Head of caudate nucleus (tissue), 42 donors: ENCODE measurements around the gene CHCHD6.

ENCODE experiments used
- DNase-seq, 42 donors: peaks; one replicate each; pipeline versions ENCODE4 v3.0.0 to v3.0.0-alpha.2; 2020 to 2021; ENCODE audit warnings: mixed read lengths in 7 of 42
- intact Hi-C: fragments of 100-400 bp; cut with DNase I; formaldehyde crosslinking; loops from one replicate; pipeline ENCODE4 v1.15.0; 2022

The CHCHD6 gene

DNA sequence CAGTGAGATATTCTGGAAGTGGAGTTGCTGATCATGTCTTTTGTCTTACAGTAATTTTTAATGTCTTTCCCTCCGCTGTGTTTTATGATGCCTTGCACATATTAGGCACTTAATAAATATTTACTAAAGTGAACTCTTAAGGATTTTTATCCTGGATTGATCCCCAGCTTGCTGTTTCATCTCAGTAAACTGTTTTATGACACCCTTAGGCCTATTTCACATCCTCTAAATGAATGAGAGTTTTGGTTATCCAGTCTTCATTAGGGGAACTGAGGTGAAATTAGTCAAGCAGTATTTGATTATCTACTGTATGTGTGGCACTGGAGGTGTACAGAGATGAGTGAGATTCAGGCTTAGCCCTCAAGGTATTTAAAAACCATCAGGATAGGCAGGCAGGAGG is 19.8 kb downstream of the CHCHD6 start:
- DNase-seq, result no peak
- intact Hi-C loops, result no loop called here

DNA sequence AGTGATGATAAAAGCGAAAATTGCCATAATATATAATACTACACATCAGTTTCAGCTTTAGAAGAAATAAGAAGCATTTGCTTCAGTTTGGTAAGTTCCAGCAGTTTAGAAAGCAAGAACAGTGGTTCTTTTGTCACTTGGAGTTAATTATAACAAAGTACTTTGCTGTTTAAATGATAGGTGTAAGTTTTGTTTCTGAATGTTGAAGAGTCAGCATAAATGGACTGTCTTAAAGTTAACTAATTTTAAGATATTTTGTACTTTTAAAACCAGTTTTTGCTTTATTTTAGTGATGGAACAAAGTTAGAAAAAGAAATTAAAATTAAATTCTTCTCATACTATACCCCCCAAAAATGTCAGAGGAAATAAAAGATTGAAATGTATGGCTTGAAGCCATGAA is 24.6 kb downstream of the CHCHD6 start:
- DNase-seq, result no peak
- intact Hi-C loops, result no loop called here

DNA sequence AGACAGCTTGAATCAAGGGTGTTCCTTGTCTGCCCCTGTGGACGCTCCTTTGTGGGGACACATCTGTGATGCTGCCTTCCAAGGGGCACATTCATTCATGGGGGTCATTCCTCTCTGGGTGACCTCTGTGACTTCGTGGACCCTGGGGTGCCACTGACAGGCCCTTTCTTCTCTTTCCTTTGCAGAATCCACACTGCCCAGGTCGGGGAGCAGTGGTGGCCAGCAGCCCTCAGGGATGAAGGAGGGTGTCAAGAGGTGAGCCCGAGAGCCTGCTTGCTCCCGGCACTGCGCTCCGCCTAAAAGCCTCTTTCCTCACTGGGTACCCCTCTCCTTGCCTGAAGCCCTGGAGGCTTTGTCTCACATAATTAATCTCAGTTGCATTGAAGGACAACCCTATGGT is 26.3 kb downstream of the CHCHD6 start:
- no peak for DNase-seq
- intact Hi-C loops, result no loop called here

DNA sequence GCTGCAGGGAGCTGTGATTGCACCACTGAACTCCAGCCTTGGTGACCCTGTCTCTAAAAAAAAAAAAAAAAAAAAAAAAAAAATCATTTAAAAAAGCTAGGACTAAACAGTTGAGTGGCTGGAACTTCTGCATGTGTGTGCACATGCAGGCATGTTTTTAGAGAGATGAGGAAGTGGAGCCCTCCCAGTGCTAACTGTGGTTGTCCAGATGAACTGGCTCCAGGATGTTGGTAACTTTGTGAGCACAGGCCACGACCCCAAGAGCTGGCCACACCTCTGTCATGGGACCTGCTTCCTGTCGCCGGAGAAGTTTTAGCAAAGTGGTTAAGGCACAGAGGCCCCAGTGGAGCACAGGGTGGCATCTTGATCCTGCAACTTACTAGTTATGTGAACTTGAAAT is 27.0 kb downstream of the CHCHD6 start:
- no peak for DNase-seq
- intact Hi-C loops, result no loop called here

DNA sequence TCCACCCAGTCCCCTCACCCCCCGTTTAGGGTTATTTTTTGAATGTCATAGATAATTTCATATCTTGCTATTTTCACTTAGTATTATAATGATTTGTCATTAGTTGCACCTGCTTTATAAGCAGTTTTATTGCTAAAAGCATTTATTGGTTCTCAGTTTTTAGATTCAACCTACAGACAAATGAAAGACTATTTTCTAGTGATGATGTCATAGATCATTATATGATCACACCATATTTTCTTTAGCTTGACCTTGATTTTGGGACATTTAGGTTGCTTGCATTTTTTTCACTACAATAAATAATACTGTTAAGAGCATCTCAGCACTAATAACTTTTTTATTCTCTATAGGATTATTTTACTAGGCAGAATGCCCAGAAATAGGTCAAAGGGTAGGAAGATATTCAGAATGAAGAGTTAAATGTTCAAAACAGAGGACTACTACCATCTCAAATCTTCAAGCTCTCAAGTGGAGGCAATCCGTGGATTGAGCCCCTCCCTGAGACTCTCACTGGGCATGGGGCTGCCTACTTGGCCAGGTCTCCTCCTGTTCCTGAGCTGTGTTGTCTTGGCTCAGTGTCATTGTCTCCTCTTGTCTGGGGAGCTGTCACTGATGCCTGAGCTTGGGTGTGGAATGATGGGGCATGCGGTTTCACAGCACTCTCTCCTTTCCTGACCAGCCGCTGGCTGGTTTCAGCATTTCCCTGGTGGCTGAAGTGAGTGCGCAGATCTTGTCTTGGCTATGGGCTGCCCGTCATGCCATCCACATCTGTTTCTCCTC is 28.4 kb downstream of the CHCHD6 start:
- intact Hi-C loops, result no loop called here
- DNase-seq, result no peak

DNA sequence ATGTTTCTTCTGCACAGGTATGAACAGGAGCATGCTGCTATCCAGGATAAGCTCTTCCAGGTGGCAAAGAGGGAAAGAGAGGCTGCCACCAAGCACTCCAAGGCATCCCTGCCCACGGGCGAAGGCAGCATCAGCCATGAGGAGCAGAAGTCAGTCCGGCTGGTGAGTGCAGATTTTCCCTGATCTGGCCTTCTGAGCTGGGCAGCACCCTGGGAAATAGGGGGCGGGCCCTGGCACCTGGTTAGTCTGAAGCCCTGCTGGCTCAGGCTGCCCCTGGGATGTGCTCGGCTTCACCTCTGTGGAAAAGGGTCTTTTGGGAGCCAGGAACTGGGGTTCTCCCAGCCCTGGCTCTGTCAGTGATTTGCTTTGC is 29.0 kb downstream of the CHCHD6 start:
- DNase-seq, result no peak
- intact Hi-C loops, result no loop called here

DNA sequence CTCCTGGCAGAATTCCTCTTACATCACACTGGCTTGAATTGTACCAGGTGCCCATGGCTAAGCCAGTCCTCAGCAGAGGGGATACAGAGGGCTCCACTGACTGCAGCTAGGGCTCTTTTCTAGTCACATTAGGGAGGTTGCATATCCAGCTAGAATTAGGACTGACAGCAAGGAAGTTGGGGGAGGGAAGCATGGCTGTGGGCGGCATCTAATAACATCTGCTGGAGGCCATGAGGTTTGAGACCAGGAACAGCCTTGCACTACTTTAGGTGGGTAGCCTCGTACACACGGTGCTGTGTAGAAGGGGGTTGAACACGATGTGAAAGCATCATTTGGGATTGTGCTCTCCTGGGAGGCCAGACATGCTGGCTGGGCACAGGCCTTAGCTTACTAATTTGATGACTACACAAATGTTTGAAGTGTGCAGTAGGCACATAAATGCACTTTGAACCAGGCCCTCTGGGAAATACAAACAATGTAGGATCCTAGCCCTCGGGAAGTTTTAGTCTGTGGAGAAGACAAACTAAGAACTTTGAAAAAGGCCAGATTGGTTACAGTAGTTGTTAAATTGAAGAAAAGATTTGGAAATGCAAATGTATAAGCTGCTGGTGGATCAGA is 30.2 kb downstream of the CHCHD6 start:
- intact Hi-C loops, result no loop called here
- DNase-seq, result peak in 7 of 42 donors; percentile 17 to 49 (median 24)

DNA sequence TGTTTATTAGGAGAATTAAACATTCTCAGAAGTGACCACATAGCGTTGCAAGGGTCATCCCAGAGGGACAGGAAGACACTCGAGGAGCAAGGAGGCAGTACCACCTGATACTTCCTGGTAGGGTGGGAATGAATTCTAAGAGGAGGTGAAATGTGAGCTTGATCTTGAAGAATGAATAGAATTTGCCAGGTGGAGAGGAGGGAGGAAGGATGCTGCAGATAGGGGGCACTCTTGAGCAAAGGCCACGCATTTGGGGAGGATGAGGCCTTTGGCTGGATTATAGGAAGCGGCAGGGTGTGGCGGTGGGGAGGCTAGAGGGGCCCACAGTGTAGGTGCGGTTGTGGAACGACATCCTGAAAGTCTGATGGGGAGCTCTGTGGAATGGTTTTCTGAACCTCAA is 33.5 kb downstream of the CHCHD6 start:
- intact Hi-C loops, result no loop called here
- no peak for DNase-seq

DNA sequence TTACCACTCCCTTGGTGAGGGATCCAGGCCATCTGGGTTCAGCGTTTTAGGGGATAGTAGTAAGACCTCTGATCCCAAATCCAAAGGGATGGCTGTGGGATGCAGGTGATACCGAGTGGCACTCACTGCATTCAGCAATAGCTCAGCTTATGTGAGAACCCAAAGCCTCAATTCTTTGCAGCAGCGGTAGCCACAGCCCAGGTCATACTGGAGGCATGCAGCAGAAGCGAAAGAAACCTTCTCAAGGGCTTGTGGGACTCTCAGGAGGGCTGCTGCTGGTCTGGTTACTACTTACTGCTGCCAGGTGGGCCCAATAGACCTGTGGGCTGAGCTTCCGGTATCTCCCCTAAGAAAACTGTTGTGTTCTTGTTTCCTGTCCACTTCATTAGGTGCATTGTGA is 38.0 kb downstream of the CHCHD6 start:
- intact Hi-C loops, result loop anchor here (10.0 kb wide), 1 partner anchor 803 kb away; no protein-coding TSS in a partner anchor
- DNase-seq, result no peak

DNA sequence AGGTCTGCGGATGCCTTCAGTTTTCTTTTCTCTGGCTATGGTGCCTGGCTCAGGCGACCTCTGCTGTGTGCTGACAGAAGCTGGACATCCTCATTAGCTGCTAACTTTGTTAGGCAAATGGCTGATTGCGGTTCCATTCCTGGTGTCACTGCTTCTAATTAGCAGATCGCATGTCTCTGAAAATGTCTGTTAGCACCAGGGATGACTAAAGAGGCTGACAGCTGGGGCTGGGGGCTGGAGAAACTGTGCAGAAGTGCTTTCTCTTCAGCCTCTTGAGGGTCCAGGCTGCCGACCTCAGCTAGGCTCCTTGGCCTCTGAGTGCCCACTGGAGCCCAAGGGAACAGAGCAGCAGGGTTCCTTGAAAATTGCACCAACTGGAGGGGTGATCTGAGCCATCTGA is 39.3 kb downstream of the CHCHD6 start:
- intact Hi-C loops, result loop anchor here (10.0 kb wide), 1 partner anchor 801 kb away; no protein-coding TSS in a partner anchor
- DNase-seq, result no peak

DNA sequence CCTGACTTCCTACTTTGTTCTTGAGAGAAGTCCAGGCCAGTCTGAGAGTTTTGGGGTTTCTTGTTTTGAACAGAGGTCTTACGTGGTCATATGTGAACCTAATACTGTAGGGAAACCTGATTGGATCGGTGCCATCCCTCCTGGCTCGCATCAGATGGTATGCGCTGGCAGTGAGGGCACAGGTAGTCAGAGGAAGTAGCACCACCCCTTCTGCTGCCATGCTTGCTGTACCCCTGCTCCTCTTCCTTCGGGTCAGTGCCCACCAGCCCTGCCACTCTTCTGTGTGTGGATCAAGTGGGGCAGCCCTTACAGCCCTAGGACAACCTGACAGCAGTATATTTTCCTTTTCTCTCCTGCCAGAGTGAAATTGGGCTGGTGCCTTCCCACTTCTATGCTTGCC is 39.7 kb downstream of the CHCHD6 start:
- no peak for DNase-seq
- intact Hi-C loops, result loop anchor here (10.0 kb wide), 1 partner anchor 801 kb away; no protein-coding TSS in a partner anchor

DNA sequence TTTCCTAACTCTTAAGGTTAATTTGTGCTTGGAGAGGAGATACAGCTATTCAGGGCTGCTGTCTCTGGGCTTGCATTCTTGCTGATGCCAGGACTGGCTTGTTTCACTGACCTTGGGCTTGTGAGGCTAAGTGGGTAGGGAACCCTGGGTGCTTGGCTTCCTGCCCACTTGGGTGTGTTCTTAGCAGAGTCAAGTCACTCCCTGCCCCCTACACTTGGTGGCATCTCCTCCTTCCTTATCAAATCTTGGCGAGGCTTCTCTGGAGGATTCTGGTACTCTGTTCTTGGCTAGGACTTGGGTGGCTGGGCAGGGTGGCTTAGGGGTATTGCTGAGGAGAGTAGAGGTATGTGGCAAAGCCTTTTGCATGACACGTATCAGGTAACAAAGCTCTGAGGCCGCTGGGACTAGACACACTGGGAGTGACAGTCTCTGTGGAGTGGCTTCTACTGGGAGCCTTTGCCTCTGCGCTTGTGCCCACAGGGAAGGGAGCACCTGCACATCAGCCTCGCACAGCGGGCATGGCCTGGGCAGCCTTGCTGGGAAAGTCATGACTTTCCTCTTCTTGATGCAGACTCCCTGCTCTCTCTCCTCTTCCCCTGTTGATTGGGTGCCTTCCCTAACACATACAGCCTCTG is 41.8 kb downstream of the CHCHD6 start:
- intact Hi-C loops, result loop anchor here (10.0 kb wide), 1 partner anchor 799 kb away; no protein-coding TSS in a partner anchor
- no peak for DNase-seq

DNA sequence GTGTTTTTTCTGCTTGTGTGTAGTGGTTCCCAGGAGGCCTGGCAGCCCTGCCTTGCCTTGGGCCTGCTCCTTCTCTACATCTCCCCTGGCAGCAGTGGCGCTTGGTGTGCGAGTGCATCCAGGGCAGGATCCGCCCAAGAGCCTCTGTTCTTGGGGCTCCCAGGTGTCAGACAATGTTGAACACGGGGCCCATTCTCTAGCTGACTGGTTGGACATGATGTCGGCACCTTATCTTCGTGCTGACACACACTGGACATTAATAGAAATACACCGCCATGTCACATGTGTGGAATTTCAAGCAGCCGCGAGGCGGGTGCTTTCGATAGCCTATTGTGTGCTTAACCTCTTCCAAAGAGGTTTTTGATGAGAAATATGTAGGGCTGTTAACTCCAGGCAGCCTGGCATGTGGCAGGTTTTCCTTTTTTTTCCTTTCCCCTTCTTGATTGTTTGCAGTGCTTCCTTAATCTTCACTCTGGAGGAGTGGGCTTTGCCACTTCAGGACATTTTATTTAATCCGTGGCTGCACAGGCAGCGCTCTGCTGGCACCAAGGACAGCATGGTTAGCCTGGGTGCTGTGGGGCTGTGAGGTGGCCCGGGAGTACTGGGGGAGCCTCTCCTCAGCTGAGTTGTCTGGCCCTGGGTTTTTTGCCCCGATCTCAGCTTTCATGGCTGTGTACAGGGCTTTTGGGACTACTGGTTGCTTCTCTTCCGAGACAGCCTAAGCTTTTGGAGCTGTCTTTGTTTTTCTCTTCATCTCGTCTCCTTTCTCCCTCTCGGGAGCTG is 42.5 kb downstream of the CHCHD6 start:
- DNase-seq, result no peak
- intact Hi-C loops, result loop anchor here (10.0 kb wide), 1 partner anchor 798 kb away; no protein-coding TSS in a partner anchor

DNA sequence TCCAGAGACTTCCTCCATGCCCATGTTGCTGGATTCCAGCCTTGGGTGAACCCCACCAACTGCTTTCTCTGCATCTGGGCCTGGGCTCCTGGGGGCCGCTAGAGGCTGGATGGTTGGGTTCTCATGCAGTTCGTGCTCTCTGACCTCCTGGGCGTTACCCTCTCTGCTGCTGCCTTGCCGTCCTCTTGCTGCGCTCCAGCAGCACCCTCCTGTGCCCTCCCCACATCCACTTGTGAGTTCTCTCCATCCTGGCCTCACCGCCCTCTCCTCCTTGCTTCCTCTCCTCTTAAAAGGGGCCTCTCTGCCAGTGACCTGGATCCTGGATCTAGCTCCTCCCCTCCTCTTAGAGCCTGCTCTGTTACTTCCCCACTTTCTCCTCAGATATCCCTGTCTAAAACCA is 43.7 kb downstream of the CHCHD6 start:
- intact Hi-C loops, result loop anchor here (10.0 kb wide), 1 partner anchor 797 kb away; no protein-coding TSS in a partner anchor
- DNase-seq, result no peak

DNA sequence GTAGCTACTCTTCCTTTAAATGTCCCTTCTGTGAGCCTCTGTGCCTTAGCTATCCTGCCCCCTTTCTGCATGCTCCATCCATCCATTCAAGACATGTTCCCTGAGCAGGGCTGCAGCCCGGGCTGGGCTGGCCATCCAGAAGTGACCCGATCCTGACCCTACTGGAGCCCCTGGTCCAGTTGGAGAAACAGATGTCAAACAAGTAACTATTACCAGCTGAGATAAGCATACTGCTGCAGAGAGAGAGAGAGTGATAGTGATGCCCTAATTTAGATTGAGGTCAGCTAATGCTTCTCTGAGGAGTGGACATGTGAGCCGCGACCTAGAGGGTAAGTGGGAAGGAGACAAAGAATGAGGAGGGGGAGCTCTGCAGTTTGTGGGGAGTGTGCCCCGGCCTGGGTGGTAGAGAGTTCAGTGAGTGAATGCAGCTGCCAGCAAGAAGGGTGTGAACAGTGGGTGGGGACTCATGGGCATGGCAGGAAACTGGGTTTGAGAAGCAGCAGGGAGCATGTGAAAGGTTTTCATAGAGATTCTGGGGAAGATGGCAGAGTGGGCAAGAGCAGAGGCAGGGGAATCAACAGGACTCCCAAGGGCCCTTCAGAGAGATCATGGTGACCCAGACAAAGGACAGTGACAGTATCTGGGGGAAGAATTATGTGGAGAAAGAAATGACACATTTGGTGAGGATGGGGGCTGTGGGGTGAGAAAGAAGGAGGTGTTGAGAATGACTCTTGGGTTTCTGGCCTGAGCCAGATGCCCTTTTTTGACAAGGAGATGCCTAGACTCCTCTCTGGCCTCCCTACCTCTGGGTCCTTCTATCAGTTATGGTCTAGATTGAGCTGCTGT is 44.9 kb downstream of the CHCHD6 start:
- no peak for DNase-seq
- intact Hi-C loops, result loop anchor here (10.0 kb wide), 1 partner anchor 796 kb away; no protein-coding TSS in a partner anchor

DNA sequence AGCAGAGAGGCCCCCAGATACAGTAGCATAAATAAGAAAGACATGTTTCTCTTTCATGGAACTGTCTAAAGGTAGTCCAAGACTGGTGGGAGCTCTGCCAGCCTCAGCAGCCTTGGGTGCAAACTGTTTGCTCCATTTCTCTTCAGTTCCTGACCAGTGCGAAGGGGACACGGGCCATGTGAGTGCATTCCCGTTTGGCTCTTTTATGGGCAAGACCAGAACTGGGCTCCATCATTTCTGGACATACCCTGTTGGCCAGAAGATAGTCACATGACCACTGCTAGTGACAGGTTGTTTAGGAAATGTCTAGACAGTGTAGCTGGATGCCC is 45.5 kb downstream of the CHCHD6 start:
- no peak for DNase-seq
- intact Hi-C loops, result loop anchor here (10.0 kb wide), 1 partner anchor 795 kb away; no protein-coding TSS in a partner anchor

DNA sequence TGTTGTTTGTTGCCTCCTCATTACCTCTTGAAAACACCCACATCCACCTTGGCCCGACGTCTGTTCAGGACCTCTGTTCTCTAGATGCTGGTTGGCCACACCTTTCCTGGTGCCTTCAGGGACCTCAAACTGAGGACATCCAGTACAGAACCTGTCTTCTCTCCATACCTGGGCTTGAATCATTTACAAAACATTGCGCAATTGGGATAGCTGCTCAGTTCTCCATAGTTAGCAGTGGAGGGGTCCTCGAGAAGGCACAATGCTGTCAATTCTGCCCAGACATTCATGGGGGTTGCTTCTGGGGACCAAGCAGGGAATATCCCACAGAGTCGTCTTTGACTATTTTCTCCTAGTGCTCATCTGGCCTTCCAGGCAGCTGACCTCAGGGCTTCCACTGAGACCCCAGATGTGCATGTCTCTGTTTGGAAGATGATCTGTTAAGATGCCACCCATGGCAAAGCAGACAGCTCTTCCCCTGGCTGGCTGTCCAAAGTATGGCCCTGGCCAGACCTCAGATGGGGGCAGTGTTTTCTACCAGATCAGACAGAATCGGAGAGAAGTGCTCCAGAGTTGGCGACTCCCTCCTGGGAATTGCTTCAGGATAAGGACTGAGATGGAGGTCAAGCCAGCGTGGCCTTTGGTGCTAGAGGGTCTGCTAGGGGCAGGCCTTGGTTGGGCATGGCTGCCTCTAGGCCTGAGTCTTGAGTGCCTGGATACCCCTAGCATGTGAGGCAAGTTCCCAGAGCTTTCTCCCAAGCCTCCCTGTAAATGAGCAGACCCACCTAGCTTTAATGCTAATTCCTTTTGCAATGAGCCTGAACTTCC is 46.1 kb downstream of the CHCHD6 start:
- DNase-seq, result no peak
- intact Hi-C loops, result loop anchor here (5.0 to 10.0 kb wide), 2 partner anchors 702 to 795 kb away; no protein-coding TSS in a partner anchor

DNA sequence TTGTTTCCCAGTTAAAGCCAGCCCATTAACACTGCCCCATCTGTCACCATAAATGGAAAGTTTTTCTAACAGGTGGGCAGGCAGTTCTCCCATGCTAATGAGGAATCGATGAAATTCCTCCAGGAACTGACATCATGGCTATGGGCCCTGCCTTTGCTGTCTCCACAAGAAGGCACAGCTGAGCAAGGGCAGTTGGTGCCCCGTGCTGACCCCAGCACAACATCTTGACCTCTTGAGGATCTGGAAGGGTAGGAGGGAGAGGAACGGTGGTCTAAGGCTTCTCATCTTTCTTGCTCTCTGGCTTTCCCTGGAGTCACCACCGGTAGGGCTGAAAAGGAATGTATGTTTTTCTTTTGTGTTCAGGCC is 46.7 kb downstream of the CHCHD6 start:
- intact Hi-C loops, result loop anchor here (5.0 kb wide), 1 partner anchor 702 kb away; no protein-coding TSS in a partner anchor
- no peak for DNase-seq
